Measurements from ENCODE around the gene NEDD9.

DNA sequence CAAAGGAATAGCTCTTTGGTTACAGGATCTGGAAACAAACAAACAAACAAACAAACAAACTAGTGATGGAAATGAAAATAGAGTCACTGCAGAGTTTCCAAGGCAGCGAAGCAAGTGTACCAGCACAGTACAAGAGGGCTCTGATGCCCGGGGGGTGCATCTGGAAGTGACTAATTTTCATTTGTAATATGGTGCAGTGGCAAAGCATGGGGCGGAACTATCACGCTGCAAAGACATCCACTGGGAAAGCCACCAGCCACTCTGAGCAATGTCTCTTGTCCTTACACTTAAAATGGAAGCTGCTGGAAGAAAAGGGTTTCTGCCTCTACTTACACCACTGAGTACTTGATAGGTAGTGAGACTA lies 44.4 kb upstream of the NEDD9 start:
- no peak for TF ChIP-seq POLR2AphosphoS5 (IDR thresholded peaks at IDR 0.05; ENCODE audit: low read depth, low read length)
- no peak for TF ChIP-seq TAF1 (IDR thresholded peaks at IDR 0.05; ENCODE audit: borderline replicate concordance, low read depth, low read length)
- no peak for TF ChIP-seq POLR2A (IDR thresholded peaks at IDR 0.05; ENCODE audit: low read depth, low read length)

Measured in GM12892 (cell line).